ENCODE data around the gene P2RX2.
A peak's percentile ranks its signal among the peaks of the same experiment; 100 is the strongest.

P2RX2 gene

DNA sequence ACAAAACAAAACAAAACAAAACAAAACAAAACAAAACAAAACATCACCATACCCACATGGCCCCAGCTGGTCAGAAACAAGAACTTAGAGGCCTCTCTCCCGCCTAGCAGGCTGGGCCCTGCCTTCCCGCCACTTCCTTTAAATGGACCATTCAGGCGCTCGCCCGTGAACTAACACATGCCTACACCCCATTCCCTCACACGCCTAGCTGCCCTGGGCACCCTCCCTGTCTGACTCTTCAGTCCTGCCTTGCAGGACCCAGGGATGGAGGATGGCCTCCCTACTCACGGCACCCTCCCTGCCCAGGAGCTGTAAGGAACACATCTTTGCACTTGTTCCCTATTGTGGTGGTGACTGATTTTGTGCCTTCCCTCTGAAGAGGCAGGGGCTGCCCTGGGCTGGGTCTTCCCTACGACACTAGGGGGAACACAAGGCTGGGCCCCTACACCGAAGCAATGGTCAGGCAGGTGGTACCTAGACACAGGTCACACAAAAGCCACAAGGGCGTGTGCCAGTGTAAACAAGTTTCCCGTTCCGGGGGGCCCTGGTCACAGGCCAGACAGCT lies 21.5 kb downstream of the P2RX2 start:
- ATAC-seq (ENCODE audit: low read depth), result no peak
- DNase-seq (ENCODE audit: low spot score in 2 of 2), result no peak
- no peaks in the 10 kb centered on the region for H3K9me3 Mint-ChIP-seq
- peaks cover 26% of the 10 kb centered on the region for H3K36me3 Mint-ChIP-seq
- H3K4me3 Mint-ChIP-seq, result no peak overlapping the region
- H3K4me1 Mint-ChIP-seq, result peaks cover 3% of the 10 kb centered on the region
- peak overlapping the region; percentile 22 for H3K27ac Mint-ChIP-seq
- H3K27me3 Mint-ChIP-seq, result no peaks in the 10 kb centered on the region

GRCh38 chr12:132640936-132641335 lies 22.4 kb downstream of the P2RX2 start:
- Mint-ChIP-seq H3K36me3 (peaks cover 17% of the 10 kb centered on the region), H3K27me3 (no peaks in the 10 kb centered on the region), H3K9me3 (no peaks in the 10 kb centered on the region), H3K27ac (no peak overlapping the region), H3K4me1 (peaks cover 3% of the 10 kb centered on the region), H3K4me3 (no peak overlapping the region)
- DNase-seq (ENCODE audit: low spot score in 2 of 2), result no peak
- ATAC-seq (ENCODE audit: low read depth), result no peak

DNA sequence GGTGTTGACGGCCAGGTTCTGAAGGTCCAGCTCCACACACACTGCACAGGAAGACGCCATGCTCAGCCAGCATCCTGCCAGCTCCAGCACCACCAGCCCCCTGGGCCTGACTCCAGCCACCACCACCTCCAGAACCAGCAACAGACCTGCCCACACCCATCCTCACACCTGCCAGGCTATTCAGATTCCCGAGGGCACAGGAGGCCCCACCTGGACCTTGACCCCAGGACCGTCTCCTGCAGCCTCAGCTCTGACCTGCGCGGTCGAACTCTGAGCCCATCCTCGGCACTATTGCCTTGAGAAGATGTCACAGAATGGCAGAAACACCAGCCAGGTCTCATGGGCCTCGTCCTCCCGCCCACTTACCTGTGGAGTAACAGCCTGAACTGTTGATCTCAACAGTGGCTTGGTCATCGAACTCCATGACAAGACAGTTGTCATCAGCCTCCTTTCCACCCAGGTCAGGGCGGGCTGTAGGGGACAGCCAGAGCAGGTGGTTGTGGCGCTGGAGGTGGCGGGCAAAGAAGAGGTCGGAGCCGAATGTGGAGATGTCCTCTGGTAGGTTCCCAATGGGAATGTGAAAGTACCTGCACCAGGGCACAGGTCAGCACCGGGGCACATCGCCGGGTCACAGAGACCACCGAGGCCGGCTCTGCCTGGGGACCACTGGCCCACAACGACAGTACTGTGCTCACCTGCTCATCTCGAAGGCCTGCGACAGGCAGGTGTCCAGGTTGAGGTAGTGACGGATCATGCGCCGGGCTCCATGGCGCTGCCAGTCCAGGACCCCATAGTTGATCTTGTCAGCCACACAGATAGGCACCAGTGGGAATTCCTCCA lies 23.5 kb downstream of the P2RX2 start:
- Mint-ChIP-seq H3K36me3 (peaks cover 14% of the 10 kb centered on the region), H3K27me3 (no peaks in the 10 kb centered on the region), H3K4me3 (no peak overlapping the region), H3K4me1 (peaks cover 3% of the 10 kb centered on the region), H3K9me3 (no peaks in the 10 kb centered on the region), H3K27ac (no peak overlapping the region)
- ATAC-seq (ENCODE audit: low read depth) (no peak), DNase-seq (ENCODE audit: low spot score in 2 of 2) (no peak)

- Mint-ChIP-seq H3K27ac (no peak overlapping the region), H3K9me3 (no peaks in the 10 kb centered on the region), H3K27me3 (no peaks in the 10 kb centered on the region), H3K4me1 (peaks cover 3% of the 10 kb centered on the region), H3K4me3 (no peak overlapping the region), H3K36me3 (peaks cover 20% of the 10 kb centered on the region)
- ATAC-seq (ENCODE audit: low read depth) (no peak), DNase-seq (ENCODE audit: low spot score in 2 of 2) (no peak)
These were observed 24.6 kb downstream of the P2RX2 start for GRCh38 chr12:132642846-132643835.

DNA sequence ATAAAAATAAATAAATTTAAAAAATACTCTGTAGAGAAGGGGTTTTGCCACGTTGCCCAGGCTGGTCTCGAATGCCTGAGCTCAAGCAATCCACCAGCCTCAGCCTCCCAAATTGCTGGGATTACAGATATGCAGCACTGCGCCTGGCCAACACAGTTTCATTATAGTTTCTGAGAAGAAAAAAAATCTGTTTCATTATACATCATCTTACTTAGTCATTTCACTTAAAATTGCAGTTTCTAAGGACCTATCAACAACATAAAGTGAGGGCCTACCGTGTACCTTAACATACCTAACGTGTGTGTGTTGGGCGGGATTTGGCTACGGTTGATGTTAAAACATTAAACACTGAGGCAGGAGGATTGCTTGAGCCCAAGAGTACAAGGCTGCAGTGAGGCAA lies 28.3 kb downstream of the P2RX2 start:
- no peak overlapping the region for H3K27ac Mint-ChIP-seq
- no peaks in the 10 kb centered on the region for H3K4me1 Mint-ChIP-seq
- H3K9me3 Mint-ChIP-seq, result no peaks in the 10 kb centered on the region
- H3K4me3 Mint-ChIP-seq, result no peak overlapping the region
- no peaks in the 10 kb centered on the region for H3K27me3 Mint-ChIP-seq
- H3K36me3 Mint-ChIP-seq, result peaks cover 13% of the 10 kb centered on the region
- DNase-seq (ENCODE audit: low spot score in 2 of 2), result no peak
- no peak for ATAC-seq (ENCODE audit: low read depth)

DNA sequence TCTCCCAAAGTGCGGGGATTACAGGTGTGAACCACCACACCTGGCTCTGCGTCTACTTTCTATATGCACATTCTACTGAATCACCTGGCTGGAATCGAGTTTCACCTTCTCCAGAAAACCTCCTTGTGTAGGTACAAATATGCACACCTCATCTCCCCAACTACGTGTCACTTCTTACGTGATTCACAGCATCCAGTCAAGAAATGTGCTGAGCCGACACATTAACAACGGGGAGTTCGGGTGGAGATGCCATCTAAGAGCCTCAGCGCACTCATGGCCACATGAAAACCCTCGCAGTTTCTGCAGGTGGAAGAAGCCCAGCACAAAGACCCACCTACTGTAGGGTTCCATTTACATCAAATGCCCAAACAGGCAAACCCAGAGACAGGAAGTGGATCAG lies 29.3 kb downstream of the P2RX2 start:
- no peaks in the 10 kb centered on the region for H3K9me3 Mint-ChIP-seq
- H3K4me3 Mint-ChIP-seq, result no peak overlapping the region
- H3K27me3 Mint-ChIP-seq, result no peaks in the 10 kb centered on the region

GRCh38 chr12:132648616-132649225 lies 30.1 kb downstream of the P2RX2 start:
- Mint-ChIP-seq H3K4me3 (no peak overlapping the region), H3K4me1 (no peaks in the 10 kb centered on the region), H3K27ac (no peak overlapping the region), H3K27me3 (no peaks in the 10 kb centered on the region), H3K9me3 (no peaks in the 10 kb centered on the region), H3K36me3 (peaks cover 15% of the 10 kb centered on the region)
- DNase-seq (ENCODE audit: low spot score in 2 of 2) (no peak), ATAC-seq (ENCODE audit: low read depth) (no peak)

More for the DNA sequence above, 29.3 kb downstream of the P2RX2 start:
- Mint-ChIP-seq H3K36me3 (peaks cover 14% of the 10 kb centered on the region), H3K4me1 (no peaks in the 10 kb centered on the region), H3K27ac (no peak overlapping the region)
- no peak for DNase-seq (ENCODE audit: low spot score in 2 of 2)
- ATAC-seq (ENCODE audit: low read depth), result no peak

- no peaks in the 10 kb centered on the region for H3K4me1 Mint-ChIP-seq
- H3K36me3 Mint-ChIP-seq, result peaks cover 16% of the 10 kb centered on the region
- no peaks in the 10 kb centered on the region for H3K9me3 Mint-ChIP-seq
- H3K27ac Mint-ChIP-seq, result no peak overlapping the region
- no peaks in the 10 kb centered on the region for H3K27me3 Mint-ChIP-seq
- H3K4me3 Mint-ChIP-seq, result no peak overlapping the region
- ATAC-seq (ENCODE audit: low read depth), result no peak
- no peak for DNase-seq (ENCODE audit: low spot score in 2 of 2)
These were observed 30.8 kb downstream of the P2RX2 start for GRCh38 chr12:132649226-132649945.

GRCh38 chr12:132651444-132652100 lies 33.0 kb downstream of the P2RX2 start:
- Mint-ChIP-seq H3K9me3 (no peaks in the 10 kb centered on the region), H3K4me3 (no peak overlapping the region), H3K36me3 (peaks cover 17% of the 10 kb centered on the region), H3K27me3 (no peaks in the 10 kb centered on the region), H3K27ac (no peak overlapping the region), H3K4me1 (no peaks in the 10 kb centered on the region)
- ATAC-seq (ENCODE audit: low read depth) (no peak), DNase-seq (ENCODE audit: low spot score in 2 of 2) (no peak)

GRCh38 chr12:132653567-132654290 lies 35.2 kb downstream of the P2RX2 start:
- DNase-seq (ENCODE audit: low spot score in 2 of 2) (no peak), ATAC-seq (ENCODE audit: low read depth) (no peak)
- Mint-ChIP-seq H3K27me3 (no peaks in the 10 kb centered on the region), H3K9me3 (no peaks in the 10 kb centered on the region), H3K4me1 (no peaks in the 10 kb centered on the region), H3K27ac (no peak overlapping the region), H3K4me3 (no peak overlapping the region), H3K36me3 (peaks cover 25% of the 10 kb centered on the region)

GRCh38 chr12:132657004-132657727 lies 38.6 kb downstream of the P2RX2 start:
- H3K27me3 Mint-ChIP-seq, result no peaks in the 10 kb centered on the region
- no peak for DNase-seq (ENCODE audit: low spot score in 2 of 2)
- H3K4me3 Mint-ChIP-seq, result no peak overlapping the region
- no peak overlapping the region for H3K27ac Mint-ChIP-seq
- H3K4me1 Mint-ChIP-seq, result no peaks in the 10 kb centered on the region
- peaks cover 39% of the 10 kb centered on the region for H3K36me3 Mint-ChIP-seq
- no peaks in the 10 kb centered on the region for H3K9me3 Mint-ChIP-seq
- no peak for ATAC-seq (ENCODE audit: low read depth)
